Esophagus muscularis mucosa (tissue), 3 donors: ENCODE measurements around the gene UBE2R2.
"Not testable (repeated sequence)": the region's sequence is repeated elsewhere in the genome, so short reads cannot be mapped to it uniquely, and the experiment has no call there.

Source experiments
- CTCF ChIP-seq, 3 experiments: fragments of 200-600 bp in 2 of 3; fragments of 450-650 bp in 1 of 3; sonication (generic) in 2 of 3; IDR thresholded peaks; one replicate each; pipeline ENCODE4 v1.5.1; 2017 to 2019; ENCODE audit warnings: antibody characterized with exemption in 3 of 3, mild to moderate bottlenecking in 2 of 3, moderate library complexity in 1 of 3
- POLR2A ChIP-seq: fragments of 450-650 bp; IDR thresholded peaks from one replicate; pipeline ENCODE4 v1.6.1; 2017; ENCODE audit warnings: antibody characterized with exemption, moderate library complexity, mild to moderate bottlenecking, low read depth
- POLR2AphosphoS5 ChIP-seq, 2 donors: sonication (generic); formaldehyde crosslinking; IDR thresholded peaks; one replicate each; pipeline ENCODE4 v1.6.1; 2017; ENCODE audit warnings: antibody characterized with exemption in 2 of 2

GRCh38 chr9:33774074-33774659, 42.8 kb upstream of the UBE2R2 start:
- not testable (repeated sequence) for TF ChIP-seq CTCF (IDR thresholded peaks at IDR 0.05); POLR2AphosphoS5 (IDR thresholded peaks at IDR 0.05); POLR2A
